PC-3 (cell line): ENCODE results near the gene RANBP3. TPM values are rescaled to one million over a fixed set of nuclear protein-coding genes. Genes with fewer than 3 reads are reported as not detected.

ENCODE experiments used
- ATAC-seq: fragments of 200-7000 bp; cut with Tn5 transposase; 2 replicates; pipeline ENCODE4 v1.9.1; 2020; ENCODE audit warnings: mild to moderate bottlenecking, moderate library complexity
- BruUV-seq: library from RNA; stranded (reverse); fragments of 400-500 nt; replicated peaks from 2 replicates; lab custom pipeline; 2021; lab: Mats Ljungman, UMichigan
- CTCF ChIA-PET: fragments of 300-600 bp; sonication (Branson Sonifier 250); formaldehyde crosslinking; loops from one replicate; lab custom pipeline; 2022; ENCODE audit warnings: antibody characterized with exemption; lab: Charles Lee
- POLR2A ChIA-PET: fragments of 300-600 bp; sonication (Branson Sonifier 250); formaldehyde crosslinking; loops from one replicate; lab custom pipeline; 2022; ENCODE audit warnings: antibody characterized with exemption; ENCODE audit not compliant: unreplicated experiment; lab: Charles Lee
- DNase-seq: peaks from one replicate; pipeline ENCODE4 v3.0.0-alpha.2; 2015
- H2AFZ ChIP-seq: fragments of 300-600 bp; sonication (generic); 2 replicates; pipeline ENCODE4 v1.6.0; 2016; ENCODE audit warnings: antibody characterized with exemption, low read length
- H3F3A ChIP-seq: fragments of 300-600 bp; sonication (generic); one replicate; pipeline ENCODE4 v1.6.0; 2017; ENCODE audit warnings: antibody characterized with exemption, low read length, control low read depth, mild to moderate bottlenecking; ENCODE audit not compliant: unreplicated experiment
- H3K27ac ChIP-seq: fragments of 300-600 bp; sonication (generic); 2 replicates; pipeline ENCODE4 v1.5.1; 2016; ENCODE audit warnings: mild to moderate bottlenecking, low read length
- H3K27me3 ChIP-seq: fragments of 300-600 bp; sonication (generic); 2 replicates; pipeline ENCODE4 v1.6.1; 2016; ENCODE audit warnings: low read length, mixed read lengths
- H3K36me3 ChIP-seq: fragments of 300-600 bp; sonication (generic); 2 replicates; pipeline ENCODE4 v1.6.1; 2016; ENCODE audit warnings: low read depth, mixed run types, low read length, mixed read lengths
- H3K4me1 ChIP-seq: fragments of 300-600 bp; sonication (generic); 2 replicates; pipeline ENCODE4 v1.5.1; 2016; ENCODE audit warnings: low read length; ENCODE audit not compliant: insufficient read depth
- H3K4me2 ChIP-seq: fragments of 300-600 bp; sonication (generic); 2 replicates; pipeline ENCODE4 v1.6.0; 2016; ENCODE audit warnings: low read length
- H3K4me3 ChIP-seq: fragments of 300-600 bp; sonication (generic); 2 replicates; pipeline ENCODE4 v1.5.1; 2016; ENCODE audit warnings: mild to moderate bottlenecking, low read length, mixed read lengths
- H3K79me2 ChIP-seq: fragments of 300-600 bp; sonication (generic); 2 replicates; pipeline ENCODE4 v1.6.1; 2017; ENCODE audit warnings: low read length, mixed read lengths
- H3K9ac ChIP-seq: fragments of 300-600 bp; sonication (generic); 2 replicates; pipeline ENCODE4 v1.6.0; 2016; ENCODE audit warnings: mild to moderate bottlenecking, low read length
- H3K9me2 ChIP-seq: fragments of 300-600 bp; sonication (generic); replicated peaks from 2 replicates; pipeline ENCODE4 v1.6.1; 2016; ENCODE audit warnings: mixed run types, low read length, mixed read lengths
- H3K9me3 ChIP-seq: fragments of 300-600 bp; sonication (generic); 2 replicates; pipeline ENCODE4 v1.6.1; 2016; ENCODE audit warnings: low read length, mixed read lengths
- H4K20me1 ChIP-seq: fragments of 300-600 bp; sonication (generic); 2 replicates; pipeline ENCODE4 v1.6.1; 2016; ENCODE audit warnings: low read length, mixed read lengths
- EZH2 ChIP-seq: fragments of 300-600 bp; sonication (generic); IDR thresholded peaks from one replicate; pipeline ENCODE4 v1.6.1; 2017; ENCODE audit warnings: antibody characterized with exemption, mild to moderate bottlenecking, low read length; ENCODE audit not compliant: unreplicated experiment
- EZH2phosphoT487 ChIP-seq: fragments of 300-600 bp; sonication (generic); IDR thresholded peaks from 2 replicates; pipeline ENCODE4 v1.6.1; 2018; ENCODE audit warnings: mild to moderate bottlenecking, antibody characterized with exemption, low read length, borderline replicate concordance
- intact Hi-C: fragments of 100-400 bp; cut with micrococcal nuclease; formaldehyde crosslinking; loops from 2 replicates; pipeline ENCODE4 v1.9.0; 2023
- total RNA-seq: library from RNA; depleted of rRNA; stranded (reverse); fragments of >200 nt; gene quantifications from 2 replicates; pipeline ENCODE4 v1.2.3, GENCODE V29; 2014
- TF ChIP-seq, protein P1 (sequence below): fragments of 300-600 bp; sonication (generic); conservative IDR thresholded peaks from 2 replicates; pipeline ENCODE4 v1.5.1; 2017; ENCODE audit warnings: antibody characterized with exemption, low read depth, mild to moderate bottlenecking, low read length

The RANBP3 gene
- total RNA-seq, 1 experiment from 2014 or later: 114 TPM

DNA sequence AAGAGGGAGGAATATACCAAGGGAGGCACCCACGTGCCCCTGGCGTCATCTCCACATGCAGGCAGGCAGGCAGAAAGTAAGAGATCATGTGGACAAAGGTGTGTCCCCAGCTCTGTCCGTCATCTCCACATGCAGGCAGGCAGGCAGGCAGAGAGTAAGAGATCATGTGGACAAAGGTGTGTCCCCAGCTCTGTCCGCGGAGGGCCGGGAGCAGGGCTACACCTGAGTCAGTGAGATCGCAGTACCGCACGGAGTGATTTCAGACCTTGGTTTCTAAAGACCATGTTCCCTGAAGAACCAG lies 41.7 kb downstream of the RANBP3 start:
- Histone ChIP-seq H3K79me2 (peaks cover 15% of the 10 kb centered on the region; the same call in 1 of the 2 replicates), H3F3A (no peaks in the 10 kb centered on the region), H3K27me3 (no peaks in the 10 kb centered on the region), H3K27ac (no peak overlapping the region), H3K9me2 (no peaks in the 10 kb centered on the region), H3K4me3 (no peak overlapping the region), H4K20me1 (no peaks in the 10 kb centered on the region), H3K4me2 (no peak overlapping the region), H3K9me3 (no peaks in the 10 kb centered on the region), H2AFZ (no peak overlapping the region), H3K4me1 (no peaks in the 10 kb centered on the region), H3K9ac (no peak overlapping the region), H3K36me3 (peaks cover 64% of the 10 kb centered on the region)
- DNase-seq (no peak), ATAC-seq (no peak)
- ChIA-PET CTCF (no interaction called here), POLR2A (no interaction called here)
- intact Hi-C loops: no loop called here
- no TSS peak for BruUV-seq
- no peak for TF ChIP-seq EZH2phosphoT487
- TF ChIP-seq, protein P1, sequence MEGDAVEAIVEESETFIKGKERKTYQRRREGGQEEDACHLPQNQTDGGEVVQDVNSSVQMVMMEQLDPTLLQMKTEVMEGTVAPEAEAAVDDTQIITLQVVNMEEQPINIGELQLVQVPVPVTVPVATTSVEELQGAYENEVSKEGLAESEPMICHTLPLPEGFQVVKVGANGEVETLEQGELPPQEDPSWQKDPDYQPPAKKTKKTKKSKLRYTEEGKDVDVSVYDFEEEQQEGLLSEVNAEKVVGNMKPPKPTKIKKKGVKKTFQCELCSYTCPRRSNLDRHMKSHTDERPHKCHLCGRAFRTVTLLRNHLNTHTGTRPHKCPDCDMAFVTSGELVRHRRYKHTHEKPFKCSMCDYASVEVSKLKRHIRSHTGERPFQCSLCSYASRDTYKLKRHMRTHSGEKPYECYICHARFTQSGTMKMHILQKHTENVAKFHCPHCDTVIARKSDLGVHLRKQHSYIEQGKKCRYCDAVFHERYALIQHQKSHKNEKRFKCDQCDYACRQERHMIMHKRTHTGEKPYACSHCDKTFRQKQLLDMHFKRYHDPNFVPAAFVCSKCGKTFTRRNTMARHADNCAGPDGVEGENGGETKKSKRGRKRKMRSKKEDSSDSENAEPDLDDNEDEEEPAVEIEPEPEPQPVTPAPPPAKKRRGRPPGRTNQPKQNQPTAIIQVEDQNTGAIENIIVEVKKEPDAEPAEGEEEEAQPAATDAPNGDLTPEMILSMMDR: no peak

DNA sequence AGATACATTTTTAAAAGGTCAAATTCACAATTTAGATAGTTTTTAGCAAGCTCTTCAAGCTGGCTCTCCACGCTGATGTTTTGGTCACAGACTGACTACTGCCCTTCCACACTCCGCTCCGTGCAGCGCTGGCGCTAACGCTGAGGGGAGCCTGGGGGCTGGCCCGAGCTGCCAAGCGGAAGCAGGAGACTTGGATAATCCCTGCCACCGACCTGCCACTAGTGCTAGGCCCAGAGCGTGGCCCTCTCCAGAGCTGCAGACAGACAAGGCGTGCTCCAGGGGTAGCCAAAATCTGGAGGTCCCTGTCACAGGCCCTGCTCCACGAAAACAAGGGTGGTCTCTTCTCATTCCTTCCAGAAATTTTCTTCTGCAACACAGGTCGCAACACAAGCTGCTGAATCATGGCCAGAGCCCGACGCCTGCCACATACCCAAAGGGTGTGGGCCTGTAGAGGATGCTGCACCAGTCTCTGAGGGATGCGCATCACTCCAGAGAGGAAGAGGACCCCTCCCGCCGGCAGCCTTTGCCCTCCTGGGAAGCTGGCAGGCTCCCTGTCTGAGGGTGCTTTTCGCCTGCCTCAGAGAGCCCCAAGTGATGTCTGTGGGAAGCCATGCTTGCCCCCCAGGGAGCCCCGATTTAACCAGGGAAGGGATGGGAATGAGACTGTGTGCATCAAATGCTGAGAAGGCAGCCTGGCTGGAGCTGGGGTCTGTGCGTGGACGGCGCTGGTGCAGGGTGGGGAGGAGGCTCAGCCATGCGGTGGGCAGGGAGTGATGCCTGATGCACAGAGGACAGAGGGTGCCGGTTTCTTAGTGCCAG lies 42.3 kb downstream of the RANBP3 start:
- Histone ChIP-seq H3K36me3 (peaks cover 63% of the 10 kb centered on the region), H3F3A (no peaks in the 10 kb centered on the region), H3K4me2 (no peak overlapping the region), H3K9me2 (no peaks in the 10 kb centered on the region), H3K27me3 (no peaks in the 10 kb centered on the region), H3K9ac (no peak overlapping the region), H3K9me3 (no peaks in the 10 kb centered on the region), H3K4me3 (no peak overlapping the region), H3K27ac (no peak overlapping the region), H3K4me1 (no peaks in the 10 kb centered on the region), H3K79me2 (peaks cover 15% of the 10 kb centered on the region; the same call in 1 of the 2 replicates), H2AFZ (no peak overlapping the region), H4K20me1 (no peaks in the 10 kb centered on the region)
- TF ChIP-seq EZH2 (no peak), EZH2phosphoT487 (no peak)
- TF ChIP-seq, protein P1: no peak
- no TSS peak for BruUV-seq
- intact Hi-C loops: no loop called here
- CTCF ChIA-PET: no interaction called here
- ATAC-seq: no peak
- no peak for DNase-seq
- POLR2A ChIA-PET: no interaction called here

DNA sequence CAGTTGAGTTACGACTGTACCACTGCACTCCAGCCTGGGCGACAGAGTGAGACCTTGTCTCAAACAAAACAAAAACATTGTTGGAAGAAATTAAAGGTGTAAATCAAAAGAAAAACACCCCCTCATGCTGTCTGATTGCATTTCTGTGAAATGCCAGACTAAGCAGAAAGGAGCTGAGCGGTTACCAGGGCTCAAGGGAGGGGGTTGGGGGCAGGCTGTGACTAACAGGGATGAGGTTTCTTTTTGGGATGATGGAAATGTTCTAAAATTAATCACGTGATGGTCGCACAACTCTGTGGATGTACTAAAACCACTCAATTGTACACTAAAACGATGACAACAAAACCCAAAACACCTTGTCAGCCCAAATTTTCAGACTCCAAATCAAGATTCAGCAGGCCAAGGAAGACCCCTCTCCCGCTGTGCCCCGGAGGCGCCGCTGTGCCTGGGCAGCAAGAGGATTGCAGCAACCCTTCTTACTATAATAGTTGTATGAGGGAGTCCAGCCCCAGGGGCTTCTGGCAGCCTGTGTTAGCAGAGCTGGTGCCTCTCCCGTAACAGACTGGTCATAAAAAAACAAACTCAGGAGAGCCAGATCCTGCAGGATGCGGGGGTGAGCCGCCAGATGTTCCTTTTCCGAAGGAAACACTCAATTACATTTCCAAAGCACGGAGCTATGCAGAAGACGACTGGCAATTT lies 43.0 kb downstream of the RANBP3 start:
- POLR2A ChIA-PET: no interaction called here
- TF ChIP-seq EZH2phosphoT487 (no peak), EZH2 (no peak)
- TF ChIP-seq, protein P1: no peak
- intact Hi-C loops: no loop called here

More for the DNA sequence above, 43.0 kb downstream of the RANBP3 start:
- Histone ChIP-seq H3K4me1 (no peaks in the 10 kb centered on the region), H3K9me2 (no peaks in the 10 kb centered on the region), H4K20me1 (no peaks in the 10 kb centered on the region), H3K9me3 (no peaks in the 10 kb centered on the region), H3K79me2 (peaks cover 15% of the 10 kb centered on the region; the same call in 1 of the 2 replicates), H3F3A (no peaks in the 10 kb centered on the region), H3K27ac (no peak overlapping the region), H3K36me3 (peaks cover 58% of the 10 kb centered on the region), H3K9ac (no peak overlapping the region), H2AFZ (no peak overlapping the region), H3K4me2 (no peak overlapping the region), H3K27me3 (no peaks in the 10 kb centered on the region), H3K4me3 (no peak overlapping the region)
- no peak for DNase-seq
- CTCF ChIA-PET: interaction anchor here (0.5 kb wide), 1 partner anchor 168 kb away, joined by 4 read pairs; no protein-coding TSS in a partner anchor
- BruUV-seq: no TSS peak
- ATAC-seq: no peak
